CD14-positive monocyte (primary cell): ENCODE results near the gene MRPL41. TPM values are rescaled to one million over a fixed set of nuclear protein-coding genes. Genes with fewer than 3 reads are reported as not detected.

ENCODE experiments used
- DNase-seq, 3 donors: peaks; one replicate each; pipeline ENCODE4 v3.0.0-alpha.2; 2011 to 2022
- H2AFZ ChIP-seq: 2 replicates; pipeline ENCODE4 v1.6.0; 2012; ENCODE audit warnings: mild to moderate bottlenecking, low read depth, low read length, inconsistent platforms; ENCODE audit not compliant: insufficient read depth, poor library complexity, severe bottlenecking
- H3K27ac ChIP-seq, 2 donors: 1 replicate in 1 of 2; 2 replicates in 1 of 2; pipeline ENCODE4 v1.5.1; 2012 to 2013; ENCODE audit warnings: low read length in 2 of 2, control low read depth in 1 of 2, inconsistent platforms in 1 of 2, low read depth in 1 of 2, mild to moderate bottlenecking in 1 of 2
- H3K27me3 ChIP-seq, 2 donors: one replicate each; pipeline versions ENCODE4 v1.6.0 to v1.6.1; 2011 to 2013; ENCODE audit warnings: low read length in 2 of 2; ENCODE audit not compliant: control insufficient read depth in 2 of 2, insufficient read depth in 2 of 2
- H3K36me3 ChIP-seq, 2 donors: replicated peaks in 1 of 2; 1 replicate in 1 of 2; 2 replicates in 1 of 2; pipeline versions ENCODE4 v1.5.1 to v1.6.1; 2012 to 2013; ENCODE audit warnings: low read length in 2 of 2, control low read depth in 1 of 2, inconsistent platforms in 1 of 2, mild to moderate bottlenecking in 1 of 2; ENCODE audit not compliant: insufficient read depth in 2 of 2, control insufficient read depth in 1 of 2
- H3K4me1 ChIP-seq, 2 donors: 1 replicate in 1 of 2; 2 replicates in 1 of 2; pipeline versions ENCODE4 v1.5.1 to v1.6.1; 2012 to 2013; ENCODE audit warnings: low read length in 2 of 2, control low read depth in 1 of 2, inconsistent platforms in 1 of 2, mild to moderate bottlenecking in 1 of 2, moderate library complexity in 1 of 2; ENCODE audit not compliant: insufficient read depth in 2 of 2, control insufficient read depth in 1 of 2
- H3K4me2 ChIP-seq: replicated peaks from 2 replicates; pipeline ENCODE3; 2012; ENCODE audit warnings: low read length, moderate library complexity, mild to moderate bottlenecking; ENCODE audit not compliant: poor library complexity, severe bottlenecking; ENCODE audit errors: extremely low read depth
- H3K4me3 ChIP-seq, 3 experiments: fragments of 200-600 bp in 1 of 3; sonication (generic) in 1 of 3; replicated peaks in 1 of 3; 1 replicate in 2 of 3; 2 replicates in 1 of 3; pipeline ENCODE4 v1.5.1; 2011 to 2013; ENCODE audit warnings: low read length in 3 of 3, mild to moderate bottlenecking in 3 of 3, control low read depth in 2 of 3, low read depth in 2 of 3, inconsistent platforms in 1 of 3, moderate library complexity in 1 of 3
- H3K79me2 ChIP-seq: 2 replicates; pipeline ENCODE4 v1.6.0; 2012; ENCODE audit warnings: mild to moderate bottlenecking, control low read depth, inconsistent platforms, low read length, moderate library complexity; ENCODE audit not compliant: insufficient read depth
- H3K9ac ChIP-seq: 2 replicates; pipeline ENCODE4 v1.6.0; 2017; ENCODE audit warnings: low read length, mild to moderate bottlenecking; ENCODE audit not compliant: insufficient read depth, poor library complexity, severe bottlenecking
- H3K9me3 ChIP-seq, 2 donors: replicated peaks in 1 of 2; 1 replicate in 1 of 2; 2 replicates in 1 of 2; pipeline versions ENCODE4 v1.5.1 to v1.6.1; 2012 to 2013; ENCODE audit warnings: low read length in 2 of 2, control low read depth in 1 of 2; ENCODE audit not compliant: control insufficient read depth in 1 of 2, insufficient read depth in 1 of 2
- H4K20me1 ChIP-seq: 2 replicates; pipeline ENCODE4 v1.6.0; 2012; ENCODE audit warnings: mild to moderate bottlenecking, low read length, control low read depth, moderate library complexity; ENCODE audit not compliant: insufficient read depth
- H3K27ac Mint-ChIP-seq, 7 donors: one replicate each; pipeline ENCODE4 v1.8.0; 2020; ENCODE audit warnings: mild to moderate bottlenecking in 7 of 7, mixed read lengths in 7 of 7, moderate library complexity in 6 of 7, inconsistent platforms in 2 of 7
- H3K27me3 Mint-ChIP-seq, 3 donors: one replicate each; pipeline ENCODE4 v1.8.0; 2021 to 2022; ENCODE audit warnings: low read depth in 3 of 3, mild to moderate bottlenecking in 3 of 3, mixed read lengths in 3 of 3, moderate library complexity in 3 of 3, inconsistent platforms in 1 of 3
- H3K36me3 Mint-ChIP-seq, 2 donors: one replicate each; pipeline ENCODE4 v1.8.0; 2020; ENCODE audit warnings: mixed read lengths in 2 of 2, inconsistent platforms in 1 of 2, mild to moderate bottlenecking in 1 of 2
- H3K4me1 Mint-ChIP-seq: one replicate; pipeline ENCODE4 v1.8.0; 2020; ENCODE audit warnings: mild to moderate bottlenecking, mixed read lengths
- H3K4me3 Mint-ChIP-seq, 2 donors: one replicate each; pipeline ENCODE4 v1.8.0; 2020; ENCODE audit warnings: mild to moderate bottlenecking in 2 of 2, mixed read lengths in 2 of 2, moderate library complexity in 1 of 2
- H3K9me3 Mint-ChIP-seq, 7 donors: one replicate each; pipeline ENCODE4 v1.8.0; 2020 to 2022; ENCODE audit warnings: mixed read lengths in 7 of 7, mild to moderate bottlenecking in 6 of 7, moderate library complexity in 6 of 7, inconsistent platforms in 2 of 7
- WGBS: methylation state at CpG from one replicate; pipeline ENCODE4 v1.1.5; 2013; ENCODE audit warnings: missing lambda C conversion rate; ENCODE audit not compliant: insufficient coverage; 5-methylcytosine and 5-hydroxymethylcytosine counted together
- intact Hi-C, 2 donors: fragments of 100-400 bp; cut with micrococcal nuclease; formaldehyde crosslinking; loops; one replicate each; pipeline versions ENCODE4 v1.15.0 to v1.15.1; 2023
- polyA plus RNA-seq, 3 donors: library from polyadenylated mRNA; depleted of rRNA in 1 of 3; unstranded in 2 of 3; stranded (reverse) in 1 of 3; fragments of 300-500 nt in 2 of 3; fragments of >200 nt in 1 of 3; fragmentation: Illumina TruSeq in 2 of 3; gene quantifications; 1 replicate in 2 of 3; 2 replicates in 1 of 3; pipeline ENCODE4 v1.2.3, GENCODE V29; 2012 to 2021
- TF ChIP-seq, protein P1 (sequence below): fragments of 200-600 bp; IDR thresholded peaks from one replicate; pipeline ENCODE4 v1.8.0; 2022; ENCODE audit warnings: antibody characterized with exemption, mild to moderate bottlenecking

MRPL41 gene
- polyA plus RNA-seq, 3 donors, result 17.3 to 49.4 (median 33.2) TPM

DNA sequence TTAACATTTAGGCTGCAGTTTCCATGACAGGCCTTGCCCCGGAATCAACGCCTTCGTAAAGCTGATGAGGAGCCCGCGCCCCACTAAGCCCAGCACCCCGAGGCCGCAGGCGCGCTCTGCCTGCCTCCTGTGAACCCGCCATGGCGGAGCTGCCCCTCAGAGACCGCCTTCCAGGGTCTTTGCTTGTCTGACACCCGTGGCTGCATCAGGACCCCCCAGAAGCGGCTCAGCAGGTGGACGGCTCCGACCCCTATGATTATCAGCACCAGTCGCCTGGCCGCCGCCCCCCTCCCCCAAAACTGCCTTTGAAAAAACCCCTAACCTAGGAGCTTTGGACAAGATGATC, 27.6 kb downstream of the MRPL41 start:
- 61% methylated on average over 19 of the region's 19 CpGs for WGBS
- Mint-ChIP-seq H3K27me3 (peaks cover 0 to 2% (median 0%) of the 10 kb centered on the region in 3 donors), H3K27ac (peak overlapping the region in 3 of 7 donors; percentile 32 to 43 (median 42)), H3K4me3 (peak overlapping the region; percentile 80 to 89), H3K36me3 (peaks cover 43 to 49% of the 10 kb centered on the region in 2 donors), H3K4me1 (peaks cover 30% of the 10 kb centered on the region), H3K9me3 (no peaks in the 10 kb centered on the region)
- Histone ChIP-seq H2AFZ (peak overlapping the region; percentile 97), H3K27me3 (no peaks in the 10 kb centered on the region), H3K4me1 (peaks cover 17 to 31% of the 10 kb centered on the region in 2 donors), H3K79me2 (peaks cover 32% of the 10 kb centered on the region), H3K4me3 (peak overlapping the region in 2 of 3 experiments; percentile 38 to 96), H3K36me3 (peaks cover 24 to 45% of the 10 kb centered on the region in 2 donors), H3K9me3 (no peaks in the 10 kb centered on the region), H3K4me2 (peak overlapping the region; percentile 86), H3K27ac (peak overlapping the region in 1 of 2 donors; percentile 77), H4K20me1 (peaks cover 26% of the 10 kb centered on the region), H3K9ac (peak overlapping the region; percentile 86)
- TF ChIP-seq, protein P1, sequence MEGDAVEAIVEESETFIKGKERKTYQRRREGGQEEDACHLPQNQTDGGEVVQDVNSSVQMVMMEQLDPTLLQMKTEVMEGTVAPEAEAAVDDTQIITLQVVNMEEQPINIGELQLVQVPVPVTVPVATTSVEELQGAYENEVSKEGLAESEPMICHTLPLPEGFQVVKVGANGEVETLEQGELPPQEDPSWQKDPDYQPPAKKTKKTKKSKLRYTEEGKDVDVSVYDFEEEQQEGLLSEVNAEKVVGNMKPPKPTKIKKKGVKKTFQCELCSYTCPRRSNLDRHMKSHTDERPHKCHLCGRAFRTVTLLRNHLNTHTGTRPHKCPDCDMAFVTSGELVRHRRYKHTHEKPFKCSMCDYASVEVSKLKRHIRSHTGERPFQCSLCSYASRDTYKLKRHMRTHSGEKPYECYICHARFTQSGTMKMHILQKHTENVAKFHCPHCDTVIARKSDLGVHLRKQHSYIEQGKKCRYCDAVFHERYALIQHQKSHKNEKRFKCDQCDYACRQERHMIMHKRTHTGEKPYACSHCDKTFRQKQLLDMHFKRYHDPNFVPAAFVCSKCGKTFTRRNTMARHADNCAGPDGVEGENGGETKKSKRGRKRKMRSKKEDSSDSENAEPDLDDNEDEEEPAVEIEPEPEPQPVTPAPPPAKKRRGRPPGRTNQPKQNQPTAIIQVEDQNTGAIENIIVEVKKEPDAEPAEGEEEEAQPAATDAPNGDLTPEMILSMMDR, result no peak
- no peak for DNase-seq
- intact Hi-C loops, result loop anchor here (5.0 to 10.0 kb wide), 2 partner anchors 38 to 116 kb away; partner anchors contain the start of gene EHMT1 (in 2 of the 2)

DNA sequence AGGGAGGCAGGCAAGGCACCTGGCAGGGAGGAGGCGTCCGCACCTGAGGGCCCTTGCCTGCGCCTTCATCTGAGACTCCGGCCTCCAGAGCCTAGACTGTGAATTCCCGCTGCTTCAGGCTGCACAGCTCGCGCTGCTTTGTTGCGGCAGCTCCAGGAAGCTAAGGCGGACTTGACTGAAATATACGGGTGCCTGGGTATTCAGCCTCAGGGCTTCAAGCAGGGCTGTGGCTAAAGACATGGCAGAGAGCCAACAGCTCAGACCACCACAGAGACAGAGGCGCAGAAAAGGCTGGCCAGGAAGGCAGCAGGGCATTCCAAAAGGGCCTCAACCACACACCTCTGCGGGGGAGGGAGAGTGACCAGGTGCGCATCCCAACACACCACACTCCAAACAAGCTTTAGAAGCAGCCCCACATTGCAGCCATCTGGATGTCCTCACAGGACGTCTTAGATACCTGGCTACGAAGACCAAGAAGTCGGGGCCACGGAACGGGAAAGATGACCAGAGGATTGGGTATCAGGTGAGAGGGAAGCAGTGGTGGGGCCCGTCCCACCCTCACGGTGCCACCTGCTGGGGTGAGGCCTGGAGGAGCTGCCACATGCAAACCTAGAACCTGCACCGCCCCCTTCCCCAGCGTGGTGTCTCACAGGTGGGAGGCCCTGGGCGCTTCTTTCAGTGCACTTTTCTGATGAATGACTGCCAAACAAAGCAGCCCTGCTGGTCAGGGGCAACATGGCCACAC, 28.7 kb downstream of the MRPL41 start:
- Histone ChIP-seq H3K27me3 (no peaks in the 10 kb centered on the region), H3K4me1 (peaks cover 17 to 31% of the 10 kb centered on the region in 2 donors), H2AFZ (no peak overlapping the region), H3K27ac (no peak overlapping the region), H3K4me2 (no peak overlapping the region), H4K20me1 (peaks cover 21% of the 10 kb centered on the region), H3K9ac (no peak overlapping the region), H3K36me3 (peaks cover 15 to 34% of the 10 kb centered on the region in 2 donors), H3K9me3 (no peaks in the 10 kb centered on the region), H3K79me2 (peaks cover 30% of the 10 kb centered on the region), H3K4me3 (no peak overlapping the region)
- Mint-ChIP-seq H3K9me3 (no peaks in the 10 kb centered on the region), H3K4me1 (peaks cover 29% of the 10 kb centered on the region), H3K27ac (no peak overlapping the region), H3K36me3 (peaks cover 34 to 41% of the 10 kb centered on the region in 2 donors), H3K27me3 (peaks cover 0 to 2% (median 0%) of the 10 kb centered on the region in 3 donors), H3K4me3 (no peak overlapping the region)
- DNase-seq, result no peak
- intact Hi-C loops, result no loop called here
- TF ChIP-seq, protein P1, result no peak
- 82% methylated on average over 19 of the region's 23 CpGs for WGBS
